Right lobe of liver (tissue), 6 donors: ENCODE data around the gene GALNT3. TPM values are rescaled to one million over a fixed set of nuclear protein-coding genes. Genes with fewer than 3 reads are reported as not detected.

ENCODE experiments used
- ATAC-seq, 4 donors: fragments of 200-7000 bp; cut with Tn5 transposase; one replicate each; pipeline ENCODE4 v1.9.1; 2020; ENCODE audit warnings: mild to moderate bottlenecking in 4 of 4, moderate library complexity in 4 of 4
- DNase-seq, 3 donors: peaks; one replicate each; pipeline ENCODE4 v3.0.0-alpha.2; 2020
- H3K27ac ChIP-seq, 3 donors: fragments of 200-600 bp; one replicate each; pipeline ENCODE4 v1.8.0; 2022
- H3K27me3 ChIP-seq, 2 donors: fragments of 200-600 bp; one replicate each; pipeline ENCODE4 v1.8.0; 2022
- H3K36me3 ChIP-seq, 4 donors: fragments of 200-600 bp; sonication (generic) in 1 of 4; one replicate each; pipeline versions ENCODE4 v1.5.1 to v1.8.0; 2017 to 2022; ENCODE audit warnings: control low read depth in 1 of 4
- H3K4me1 ChIP-seq, 4 donors: fragments of 200-600 bp; sonication (generic) in 1 of 4; one replicate each; pipeline versions ENCODE4 v1.5.1 to v1.8.0; 2017 to 2022; ENCODE audit warnings: control low read depth in 1 of 4
- H3K4me3 ChIP-seq, 3 donors: fragments of 200-600 bp; one replicate each; pipeline ENCODE4 v1.8.0; 2022
- H3K9me3 ChIP-seq, 4 donors: fragments of 200-600 bp; sonication (generic) in 1 of 4; one replicate each; pipeline versions ENCODE4 v1.5.1 to v1.8.0; 2017 to 2022; ENCODE audit warnings: control low read depth in 1 of 4
- POLR2A ChIP-seq: fragments of 450-650 bp; IDR thresholded peaks from one replicate; pipeline ENCODE4 v1.6.1; 2017; ENCODE audit warnings: antibody characterized with exemption, mild to moderate bottlenecking
- WGBS: methylation state at CpG from one replicate; pipeline ENCODE4 v1.1.6; 2018; ENCODE audit warnings: low coverage, low lambda C conversion rate; ENCODE audit not compliant: insufficient coverage; ENCODE audit errors: missing lambda C conversion rate; 5-methylcytosine and 5-hydroxymethylcytosine counted together
- intact Hi-C, 2 donors: fragments of 100-400 bp; cut with DNase I; formaldehyde crosslinking; loops; one replicate each; pipeline versions ENCODE4 v1.11.2 to v1.14.1; 2022
- total RNA-seq, 6 experiments: library from RNA; depleted of rRNA in 2 of 6; stranded (reverse); fragments of >200 nt in 2 of 6; fragmentation: NEBNext Ultra II Directional in 3 of 6; extraction: Animal tissue kit (Norgen Biotek cat#: 25700) in 3 of 6; gene quantifications; one replicate each; pipeline versions ENCODE4 v1.1.0 to v1.2.4, GENCODE V29; 2016 to 2023
- TF ChIP-seq, protein P1 (sequence below), 4 donors: fragments of 200-600 bp in 3 of 4; fragments of 450-650 bp in 1 of 4; IDR thresholded peaks; one replicate each; pipeline versions ENCODE4 v1.5.1 to v1.8.0; 2016 to 2022; ENCODE audit warnings: antibody characterized with exemption in 4 of 4, mild to moderate bottlenecking in 2 of 4
- donor health status: DM: no; HTN: yes; CAD: no.
- donor health status: DM: no; HTN: no; CAD: no.
- donor health status: DM: no; HTN: no; CAD: no.
- donor health status: DM: no; HTN: yes; CAD: no.
- donor health status: DM: no; HTN: yes; CAD: no.

GALNT3 gene
- total RNA-seq, 6 experiments from 2014 or later: 0.31 to 1.6 (median 0.80) TPM

DNA sequence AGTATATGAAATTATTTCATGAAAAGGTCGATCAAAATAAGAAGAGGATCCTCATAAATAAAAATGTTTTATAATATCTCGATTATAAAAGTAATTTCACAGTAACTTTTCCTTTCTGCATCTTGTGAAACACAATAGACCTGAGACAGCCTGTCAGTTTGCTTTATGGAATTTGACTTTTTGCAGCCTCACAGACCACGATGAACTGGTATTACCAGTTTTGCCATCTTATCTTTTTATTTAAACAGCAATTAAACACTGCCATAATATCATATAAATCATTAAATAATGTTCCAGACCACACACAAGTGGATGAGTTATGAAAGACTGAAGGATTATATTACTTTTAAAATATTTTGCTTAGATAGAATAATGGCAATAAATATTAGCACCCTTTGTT is 10.7 kb upstream of the GALNT3 start:
- DNase-seq (no peak), ATAC-seq (no peak)
- H3K27ac ChIP-seq: no peak overlapping the region
- 76% methylated on average over 3 of the region's 3 CpGs for WGBS
- TF ChIP-seq, protein P1, sequence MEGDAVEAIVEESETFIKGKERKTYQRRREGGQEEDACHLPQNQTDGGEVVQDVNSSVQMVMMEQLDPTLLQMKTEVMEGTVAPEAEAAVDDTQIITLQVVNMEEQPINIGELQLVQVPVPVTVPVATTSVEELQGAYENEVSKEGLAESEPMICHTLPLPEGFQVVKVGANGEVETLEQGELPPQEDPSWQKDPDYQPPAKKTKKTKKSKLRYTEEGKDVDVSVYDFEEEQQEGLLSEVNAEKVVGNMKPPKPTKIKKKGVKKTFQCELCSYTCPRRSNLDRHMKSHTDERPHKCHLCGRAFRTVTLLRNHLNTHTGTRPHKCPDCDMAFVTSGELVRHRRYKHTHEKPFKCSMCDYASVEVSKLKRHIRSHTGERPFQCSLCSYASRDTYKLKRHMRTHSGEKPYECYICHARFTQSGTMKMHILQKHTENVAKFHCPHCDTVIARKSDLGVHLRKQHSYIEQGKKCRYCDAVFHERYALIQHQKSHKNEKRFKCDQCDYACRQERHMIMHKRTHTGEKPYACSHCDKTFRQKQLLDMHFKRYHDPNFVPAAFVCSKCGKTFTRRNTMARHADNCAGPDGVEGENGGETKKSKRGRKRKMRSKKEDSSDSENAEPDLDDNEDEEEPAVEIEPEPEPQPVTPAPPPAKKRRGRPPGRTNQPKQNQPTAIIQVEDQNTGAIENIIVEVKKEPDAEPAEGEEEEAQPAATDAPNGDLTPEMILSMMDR (IDR thresholded peaks at IDR 0.05): no peak
- no peak for TF ChIP-seq POLR2A
- intact Hi-C loops: no loop called here
- no peak overlapping the region for H3K4me3 ChIP-seq
- H3K4me1 ChIP-seq: peaks cover 0 to 3% (median 0%) of the 10 kb centered on the region in 4 donors
- no peaks in the 10 kb centered on the region for H3K9me3 ChIP-seq
- no peaks in the 10 kb centered on the region for H3K27me3 ChIP-seq
- no peaks in the 10 kb centered on the region for H3K36me3 ChIP-seq

DNA sequence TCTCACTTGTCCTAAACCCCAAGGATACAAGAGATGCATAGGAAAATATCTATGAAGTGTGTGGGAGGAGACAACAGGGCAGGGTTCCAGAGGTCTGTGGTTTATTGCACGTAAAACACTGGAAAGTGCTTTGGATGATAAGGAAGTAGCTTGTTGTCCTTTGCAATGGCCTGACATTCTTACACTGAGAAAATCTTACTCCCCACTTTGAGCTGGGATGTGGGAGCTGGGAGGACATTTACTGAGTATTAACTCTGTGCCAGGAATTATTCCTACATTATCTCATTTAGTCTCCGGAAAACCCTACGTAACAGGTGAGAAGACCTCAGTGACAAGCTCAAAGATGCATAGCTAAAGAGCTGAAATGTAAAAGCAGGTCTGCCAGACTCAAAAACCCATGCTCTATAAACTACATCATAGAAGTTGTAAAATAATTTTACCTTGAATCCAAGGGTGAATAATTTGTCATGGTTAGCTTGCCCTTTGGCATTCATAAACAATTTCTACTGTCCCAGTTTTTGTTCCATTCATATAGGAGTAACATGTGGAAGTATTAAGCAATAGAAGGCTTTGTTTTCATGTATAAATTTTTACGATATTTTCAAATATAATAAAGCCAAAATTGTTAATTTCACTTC is 9.2 kb upstream of the GALNT3 start:
- Histone ChIP-seq H3K9me3 (no peaks in the 10 kb centered on the region), H3K4me3 (no peak overlapping the region), H3K27me3 (no peaks in the 10 kb centered on the region), H3K4me1 (no peaks in the 10 kb centered on the region), H3K27ac (no peak overlapping the region), H3K36me3 (no peaks in the 10 kb centered on the region)
- ATAC-seq: no peak
- DNase-seq: no peak
- intact Hi-C loops: no loop called here
- no peak for TF ChIP-seq POLR2A
- TF ChIP-seq, protein P1 (IDR thresholded peaks at IDR 0.05): no peak
- 81% methylated on average over 4 of the region's 4 CpGs for WGBS

DNA sequence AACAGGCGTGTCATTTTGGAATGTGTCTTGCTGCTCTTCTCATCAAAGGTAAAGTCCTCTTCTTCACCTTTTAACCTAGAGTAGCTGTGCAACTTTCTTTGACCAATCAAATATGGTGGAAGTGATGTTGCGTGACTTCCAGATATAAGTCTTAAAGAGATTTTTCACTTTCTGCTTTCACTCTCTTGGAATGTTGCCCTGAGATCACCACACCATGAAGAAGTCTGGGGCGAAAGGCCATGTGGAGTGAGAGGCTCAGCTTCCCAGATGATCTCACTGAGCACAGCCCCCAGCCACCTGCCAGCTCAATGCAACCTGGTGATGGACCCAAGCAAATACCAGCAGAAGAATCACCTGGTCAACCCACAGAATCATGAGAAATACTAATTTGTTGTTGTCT is 7.1 kb upstream of the GALNT3 start:
- DNase-seq (no peak), ATAC-seq (no peak)
- WGBS: 87% methylated on average over 3 of the region's 3 CpGs
- no peaks in the 10 kb centered on the region for H3K27me3 ChIP-seq
- no peaks in the 10 kb centered on the region for H3K36me3 ChIP-seq
- no peak overlapping the region for H3K4me3 ChIP-seq
- intact Hi-C loops: no loop called here
- no peak overlapping the region for H3K27ac ChIP-seq
- no peaks in the 10 kb centered on the region for H3K4me1 ChIP-seq
- no peaks in the 10 kb centered on the region for H3K9me3 ChIP-seq
- TF ChIP-seq POLR2A: no peak
- TF ChIP-seq, protein P1 (IDR thresholded peaks at IDR 0.05): no peak

DNA sequence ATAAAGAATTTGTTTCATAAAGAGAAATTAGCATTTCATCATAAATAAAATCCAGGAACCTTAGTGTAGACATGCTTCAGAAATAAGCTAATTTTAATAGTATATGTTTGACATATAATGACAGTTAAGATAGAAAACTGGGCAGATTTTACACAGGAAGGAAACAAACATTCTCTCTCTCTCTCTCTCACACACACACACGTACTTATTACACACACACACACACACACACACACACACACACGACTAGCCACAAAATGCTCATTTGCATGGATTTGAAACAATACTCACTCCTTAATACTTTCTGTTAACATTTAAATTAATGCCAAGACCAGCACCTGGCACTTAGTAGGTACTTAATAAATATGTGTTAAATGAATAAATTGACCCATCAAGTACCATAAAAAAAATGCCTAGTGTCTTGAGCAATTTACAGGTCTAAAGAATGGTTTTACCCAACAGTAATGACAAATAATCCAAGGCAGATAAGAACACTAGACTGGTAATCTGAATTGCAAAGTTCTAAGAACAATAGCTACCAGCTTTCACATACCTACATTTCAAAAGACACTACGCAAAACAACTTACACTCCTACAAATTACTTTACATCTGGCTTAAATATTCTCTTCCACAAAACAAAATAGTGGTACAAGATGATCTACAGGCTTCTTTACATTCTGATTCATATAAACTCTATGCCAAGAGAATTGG is 2.9 kb upstream of the GALNT3 start:
- Histone ChIP-seq H3K4me3 (no peak overlapping the region), H3K9me3 (no peaks in the 10 kb centered on the region), H3K27me3 (peaks cover 0 to 4% of the 10 kb centered on the region in 2 donors), H3K27ac (no peak overlapping the region), H3K36me3 (no peaks in the 10 kb centered on the region), H3K4me1 (peaks cover 0 to 14% (median 3%) of the 10 kb centered on the region in 4 donors)
- DNase-seq: no peak
- WGBS: 54% methylated on average over 3 of the region's 3 CpGs
- TF ChIP-seq, protein P1 (IDR thresholded peaks at IDR 0.05): no peak
- no peak for TF ChIP-seq POLR2A
- intact Hi-C loops: no loop called here
- ATAC-seq: no peak
